Measurements from ENCODE around the gene NEMP1. TPM values are rescaled to one million over a fixed set of nuclear protein-coding genes. Genes with fewer than 3 reads are reported as not detected.

Gene NEMP1
- total and polyA plus RNA-seq, 2 donors (not counting 1 experiment from before 2014, with no cell fraction given) = 8.4 to 11.1 TPM

GRCh38 chr12:57105011-57105753, 26.6 kb upstream of the NEMP1 start:
- no peaks in the 10 kb centered on the region for H4K20me1 ChIP-seq (ENCODE audit: control insufficient read depth, extremely low read depth, insufficient read depth, low read length)
- no peak overlapping the region for H3K27ac ChIP-seq (ENCODE audit: insufficient read depth, low read length)
- TF ChIP-seq CTCF (conservative IDR thresholded peaks at IDR 0.05 in 1 of 2, IDR thresholded peaks at IDR 0.05 in 1 of 2; ENCODE audit: low read depth in 1 of 2, low read length in 2 of 2) (no peak), EZH2 (IDR thresholded peaks at IDR 0.05; ENCODE audit: low read length, missing control alignments) (no peak)
- no peak overlapping the region for H3K9ac ChIP-seq (ENCODE audit: insufficient read depth, low read length)
- no peaks in the 10 kb centered on the region for H3K4me1 ChIP-seq (ENCODE audit: control insufficient read depth, extremely low read depth, insufficient read depth, low read length)
- H2AFZ ChIP-seq (ENCODE audit: low read length) = no peak overlapping the region
- H3K9me3 ChIP-seq (ENCODE audit: control insufficient read depth, insufficient read depth, low read depth, low read length) = no peaks in the 10 kb centered on the region
- H3K36me3 ChIP-seq (ENCODE audit: control insufficient read depth, insufficient read depth, low read length) = peaks cover 23% of the 10 kb centered on the region
- H3K4me2 ChIP-seq (ENCODE audit: extremely low read depth, insufficient read depth, low read length) = no peak overlapping the region
- H3K4me3 ChIP-seq (replicated peaks in 1 of 4; ENCODE audit: control extremely low read depth in 1 of 4, insufficient read depth in 1 of 4, low read depth in 3 of 4, low read length in 4 of 4) = no peak overlapping the region
- no peak for DNase-seq (ENCODE audit: low read depth in 2 of 2)
- H3K27me3 ChIP-seq (ENCODE audit: control insufficient read depth, insufficient read depth, low read length) = no peaks in the 10 kb centered on the region
- peaks cover 10% of the 10 kb centered on the region for H3K79me2 ChIP-seq (ENCODE audit: control insufficient read depth, insufficient read depth, low read length)

GRCh38 chr12:57104292-57104910, 25.8 kb upstream of the NEMP1 start:
- Histone ChIP-seq H3K4me3 (replicated peaks in 1 of 4; ENCODE audit: control extremely low read depth in 1 of 4, insufficient read depth in 1 of 4, low read depth in 3 of 4, low read length in 4 of 4) (no peak overlapping the region), H2AFZ (ENCODE audit: low read length) (no peak overlapping the region), H4K20me1 (ENCODE audit: control insufficient read depth, extremely low read depth, insufficient read depth, low read length) (no peaks in the 10 kb centered on the region), H3K79me2 (ENCODE audit: control insufficient read depth, insufficient read depth, low read length) (peaks cover 2% of the 10 kb centered on the region), H3K4me2 (ENCODE audit: extremely low read depth, insufficient read depth, low read length) (no peak overlapping the region), H3K27me3 (ENCODE audit: control insufficient read depth, insufficient read depth, low read length) (no peaks in the 10 kb centered on the region), H3K9me3 (ENCODE audit: control insufficient read depth, insufficient read depth, low read depth, low read length) (no peaks in the 10 kb centered on the region), H3K4me1 (ENCODE audit: control insufficient read depth, extremely low read depth, insufficient read depth, low read length) (no peaks in the 10 kb centered on the region), H3K9ac (ENCODE audit: insufficient read depth, low read length) (no peak overlapping the region), H3K27ac (ENCODE audit: insufficient read depth, low read length) (no peak overlapping the region), H3K36me3 (ENCODE audit: control insufficient read depth, insufficient read depth, low read length) (peaks cover 29% of the 10 kb centered on the region)
- DNase-seq (ENCODE audit: low read depth in 2 of 2) = no peak
- TF ChIP-seq CTCF (conservative IDR thresholded peaks at IDR 0.05 in 1 of 2, IDR thresholded peaks at IDR 0.05 in 1 of 2; ENCODE audit: low read depth in 1 of 2, low read length in 2 of 2) (no peak), EZH2 (IDR thresholded peaks at IDR 0.05; ENCODE audit: low read length, missing control alignments) (no peak)

- Histone ChIP-seq H3K4me1 (ENCODE audit: control insufficient read depth, extremely low read depth, insufficient read depth, low read length) (no peaks in the 10 kb centered on the region), H3K36me3 (ENCODE audit: control insufficient read depth, insufficient read depth, low read length) (peaks cover 31% of the 10 kb centered on the region), H3K79me2 (ENCODE audit: control insufficient read depth, insufficient read depth, low read length) (peaks cover 2% of the 10 kb centered on the region), H3K27me3 (ENCODE audit: control insufficient read depth, insufficient read depth, low read length) (no peaks in the 10 kb centered on the region), H3K9ac (ENCODE audit: insufficient read depth, low read length) (no peak overlapping the region), H3K4me3 (replicated peaks in 1 of 4; ENCODE audit: control extremely low read depth in 1 of 4, insufficient read depth in 1 of 4, low read depth in 3 of 4, low read length in 4 of 4) (no peak overlapping the region), H4K20me1 (ENCODE audit: control insufficient read depth, extremely low read depth, insufficient read depth, low read length) (no peaks in the 10 kb centered on the region), H2AFZ (ENCODE audit: low read length) (no peak overlapping the region), H3K4me2 (ENCODE audit: extremely low read depth, insufficient read depth, low read length) (no peak overlapping the region), H3K9me3 (ENCODE audit: control insufficient read depth, insufficient read depth, low read depth, low read length) (no peaks in the 10 kb centered on the region), H3K27ac (ENCODE audit: insufficient read depth, low read length) (no peak overlapping the region)
- DNase-seq (ENCODE audit: low read depth in 2 of 2) = peak in 1 of 2 donors; percentile 54
- TF ChIP-seq EZH2 (IDR thresholded peaks at IDR 0.05; ENCODE audit: low read length, missing control alignments) (no peak), CTCF (conservative IDR thresholded peaks at IDR 0.05 in 1 of 2, IDR thresholded peaks at IDR 0.05 in 1 of 2; ENCODE audit: low read depth in 1 of 2, low read length in 2 of 2) (no peak)
Measured at GRCh38 chr12:57103856-57104255, 25.3 kb upstream of the NEMP1 start.

All from fibroblast of lung (primary cell).